ENCODE data around the gene PKD2L2.
"Not testable (repeated sequence)": the region's sequence is repeated elsewhere in the genome, so short reads cannot be mapped to it uniquely, and the experiment has no call there.

The PKD2L2 gene

DNA sequence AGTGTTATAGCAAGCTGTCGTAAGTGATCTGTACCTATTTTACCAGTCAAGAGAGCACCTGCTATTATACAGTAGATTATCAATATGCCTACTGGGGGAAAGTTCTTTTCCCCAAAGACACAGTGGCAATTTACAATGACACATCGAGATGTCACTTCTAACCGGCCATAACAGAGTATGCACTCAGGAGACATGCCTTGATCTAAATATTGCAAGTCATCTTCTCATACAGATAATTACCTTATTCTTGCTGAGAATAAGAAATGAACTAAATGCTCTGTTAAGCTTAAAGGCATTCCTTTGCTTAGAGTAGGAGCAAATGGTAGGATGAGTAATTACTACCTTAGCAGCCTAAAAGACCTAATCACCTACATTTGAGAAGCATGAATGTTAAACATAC is 71.6 kb downstream of the PKD2L2 start:
- no peak overlapping the region for H3K27ac ChIP-seq
- H3K9me3 ChIP-seq, result no peaks in the 10 kb centered on the region
- H3K4me1 ChIP-seq (ENCODE audit: control insufficient read depth in 1 of 2, insufficient read depth in 1 of 2, low read depth in 1 of 2, low read length in 1 of 2), result no peaks in the 10 kb centered on the region
- no peak overlapping the region for H3K4me3 ChIP-seq (ENCODE audit: low read depth in 1 of 2, low read length in 1 of 2)
- TF ChIP-seq, protein P1, sequence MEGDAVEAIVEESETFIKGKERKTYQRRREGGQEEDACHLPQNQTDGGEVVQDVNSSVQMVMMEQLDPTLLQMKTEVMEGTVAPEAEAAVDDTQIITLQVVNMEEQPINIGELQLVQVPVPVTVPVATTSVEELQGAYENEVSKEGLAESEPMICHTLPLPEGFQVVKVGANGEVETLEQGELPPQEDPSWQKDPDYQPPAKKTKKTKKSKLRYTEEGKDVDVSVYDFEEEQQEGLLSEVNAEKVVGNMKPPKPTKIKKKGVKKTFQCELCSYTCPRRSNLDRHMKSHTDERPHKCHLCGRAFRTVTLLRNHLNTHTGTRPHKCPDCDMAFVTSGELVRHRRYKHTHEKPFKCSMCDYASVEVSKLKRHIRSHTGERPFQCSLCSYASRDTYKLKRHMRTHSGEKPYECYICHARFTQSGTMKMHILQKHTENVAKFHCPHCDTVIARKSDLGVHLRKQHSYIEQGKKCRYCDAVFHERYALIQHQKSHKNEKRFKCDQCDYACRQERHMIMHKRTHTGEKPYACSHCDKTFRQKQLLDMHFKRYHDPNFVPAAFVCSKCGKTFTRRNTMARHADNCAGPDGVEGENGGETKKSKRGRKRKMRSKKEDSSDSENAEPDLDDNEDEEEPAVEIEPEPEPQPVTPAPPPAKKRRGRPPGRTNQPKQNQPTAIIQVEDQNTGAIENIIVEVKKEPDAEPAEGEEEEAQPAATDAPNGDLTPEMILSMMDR (IDR thresholded peaks at IDR 0.05), result no peak
- peaks cover 80% of the 10 kb centered on the region for H3K36me3 ChIP-seq
- H3K27me3 ChIP-seq, result no peaks in the 10 kb centered on the region

DNA sequence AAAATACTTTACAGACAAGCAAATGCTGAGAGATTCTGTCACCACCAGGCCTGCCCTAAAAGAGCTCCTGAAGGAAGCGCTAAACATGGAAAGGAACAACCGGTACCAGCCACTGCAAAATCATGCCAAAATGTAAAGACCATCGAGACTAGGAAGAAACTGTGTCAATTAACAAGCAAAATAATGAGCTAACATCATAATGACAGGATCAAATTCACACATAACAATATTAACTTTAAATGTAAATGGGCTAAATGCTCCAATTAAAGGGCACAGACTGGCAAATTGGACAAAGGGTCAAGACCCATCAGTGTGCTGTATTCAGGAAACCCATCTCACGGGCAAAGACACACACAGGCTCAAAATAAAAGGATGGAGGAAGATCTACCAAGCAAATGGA is 81.1 kb downstream of the PKD2L2 start:
- peaks cover 17% of the 10 kb centered on the region for H3K36me3 ChIP-seq
- not testable (repeated sequence) for H3K9me3 ChIP-seq; H3K4me3 ChIP-seq (ENCODE audit: low read depth in 1 of 2, low read length in 1 of 2); H3K4me1 ChIP-seq (ENCODE audit: control insufficient read depth in 1 of 2, insufficient read depth in 1 of 2, low read depth in 1 of 2, low read length in 1 of 2); H3K27ac ChIP-seq; H3K27me3 ChIP-seq

GRCh38 chr5:137975208-137975607 is 86.0 kb downstream of the PKD2L2 start:
- Histone ChIP-seq H3K36me3 (peaks cover 25% of the 10 kb centered on the region), H3K4me3 (ENCODE audit: low read depth in 1 of 2, low read length in 1 of 2) (no peak overlapping the region), H3K4me1 (ENCODE audit: control insufficient read depth in 1 of 2, insufficient read depth in 1 of 2, low read depth in 1 of 2, low read length in 1 of 2) (no peaks in the 10 kb centered on the region), H3K9me3 (no peaks in the 10 kb centered on the region), H3K27me3 (no peaks in the 10 kb centered on the region), H3K27ac (no peak overlapping the region)
- TF ChIP-seq, protein P1 (IDR thresholded peaks at IDR 0.05), result no peak

DNA sequence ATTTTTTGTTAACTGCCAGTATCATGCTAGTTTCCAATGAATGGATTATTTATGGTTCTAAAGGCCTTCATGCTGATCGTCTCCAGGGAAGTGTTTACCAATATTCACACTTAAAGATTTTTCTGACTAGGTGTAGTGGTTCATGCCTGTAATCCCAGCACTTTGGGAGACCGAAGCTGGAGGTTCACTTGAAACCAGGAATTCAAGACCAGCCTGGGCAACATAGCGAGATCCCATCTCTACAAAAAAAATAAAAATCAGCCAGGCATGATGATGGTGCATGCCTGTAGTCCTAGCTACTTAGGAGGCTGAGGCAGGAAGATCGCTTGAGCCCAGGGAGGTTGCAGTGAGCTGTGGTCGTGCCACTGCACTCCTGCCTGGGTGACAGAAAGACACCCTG is 100.2 kb downstream of the PKD2L2 start:
- Histone ChIP-seq H3K27ac (no peak overlapping the region), H3K4me3 (ENCODE audit: low read depth in 1 of 2, low read length in 1 of 2) (no peak overlapping the region), H3K4me1 (ENCODE audit: control insufficient read depth in 1 of 2, insufficient read depth in 1 of 2, low read depth in 1 of 2, low read length in 1 of 2) (peaks cover 2 to 3% of the 10 kb centered on the region in 2 experiments), H3K27me3 (no peaks in the 10 kb centered on the region), H3K9me3 (no peaks in the 10 kb centered on the region), H3K36me3 (peaks cover 29% of the 10 kb centered on the region)
- TF ChIP-seq, protein P1 (IDR thresholded peaks at IDR 0.05), result no peak

Data from neutrophil (primary cell).